Bone marrow (tissue), 2 donors: ENCODE measurements around the gene GLT6D1.
"Not testable (repeated sequence)": the region's sequence is repeated elsewhere in the genome, so short reads cannot be mapped to it uniquely, and the experiment has no call there.

ENCODE experiments used
- DNase-seq, 2 donors: peaks; one replicate each; lab custom pipeline; 2025; lab: John Stamatoyannopoulos, UW

The GLT6D1 gene

GRCh38 chr9:135664801-135665794 lies 25.8 kb upstream of the GLT6D1 start:
- no peak for DNase-seq

DNA sequence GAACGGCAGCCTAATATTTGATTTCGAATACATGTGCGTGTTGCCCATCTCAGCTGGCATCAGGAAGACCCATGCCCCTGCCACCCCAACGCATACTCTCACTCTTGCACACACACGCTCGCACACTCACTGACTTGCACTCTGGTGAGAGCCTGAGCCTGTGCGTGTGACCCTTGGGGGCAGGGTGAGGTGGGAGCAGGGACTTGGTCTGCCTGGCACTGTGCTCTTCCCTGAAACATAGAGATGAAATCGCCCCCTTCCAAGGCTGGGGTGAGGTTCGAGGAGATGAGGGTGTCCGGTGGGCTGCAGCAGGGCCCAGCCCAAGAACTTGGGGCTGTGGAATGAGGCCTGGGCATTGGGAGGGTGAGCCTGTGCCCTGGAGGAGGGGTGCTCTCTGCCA lies 24.9 kb upstream of the GLT6D1 start:
- no peak for DNase-seq

DNA sequence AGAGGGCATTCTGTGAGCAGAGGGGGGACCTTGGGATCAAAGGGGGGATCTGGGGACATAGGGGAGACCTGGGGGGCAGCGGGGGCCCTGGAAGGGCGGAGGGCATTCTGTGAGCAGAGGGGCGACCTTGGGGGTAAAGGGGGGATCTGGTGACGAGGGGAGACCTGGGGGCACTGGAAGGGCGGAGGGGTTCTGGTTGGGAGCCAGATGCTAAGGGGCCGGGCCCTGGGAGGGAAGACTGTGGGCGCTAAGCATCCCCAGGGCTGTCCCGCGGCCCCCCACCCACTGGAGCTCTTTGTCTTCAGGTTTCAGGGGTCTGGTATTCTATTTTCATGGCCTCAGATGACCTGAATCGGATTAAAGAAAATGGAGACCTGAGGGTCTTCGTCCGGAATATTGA lies 24.5 kb upstream of the GLT6D1 start:
- no peak for DNase-seq

DNA sequence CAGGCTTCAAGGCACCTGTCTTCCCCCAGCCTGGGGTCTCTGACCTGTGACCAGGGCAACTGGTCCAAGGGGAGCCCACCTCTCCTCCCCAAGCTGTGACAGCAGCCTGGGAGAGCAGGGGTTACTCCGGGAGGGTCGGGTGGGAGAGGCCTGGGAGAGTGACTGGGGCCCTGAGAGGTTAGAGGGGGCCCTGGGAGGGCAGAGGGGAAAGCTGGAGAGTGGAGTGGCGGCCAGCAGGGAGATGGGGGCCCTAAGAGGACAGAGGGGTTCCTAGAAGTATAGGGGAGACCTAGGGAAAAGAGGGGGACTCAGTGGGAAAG lies 24.1 kb upstream of the GLT6D1 start:
- DNase-seq: no peak

DNA sequence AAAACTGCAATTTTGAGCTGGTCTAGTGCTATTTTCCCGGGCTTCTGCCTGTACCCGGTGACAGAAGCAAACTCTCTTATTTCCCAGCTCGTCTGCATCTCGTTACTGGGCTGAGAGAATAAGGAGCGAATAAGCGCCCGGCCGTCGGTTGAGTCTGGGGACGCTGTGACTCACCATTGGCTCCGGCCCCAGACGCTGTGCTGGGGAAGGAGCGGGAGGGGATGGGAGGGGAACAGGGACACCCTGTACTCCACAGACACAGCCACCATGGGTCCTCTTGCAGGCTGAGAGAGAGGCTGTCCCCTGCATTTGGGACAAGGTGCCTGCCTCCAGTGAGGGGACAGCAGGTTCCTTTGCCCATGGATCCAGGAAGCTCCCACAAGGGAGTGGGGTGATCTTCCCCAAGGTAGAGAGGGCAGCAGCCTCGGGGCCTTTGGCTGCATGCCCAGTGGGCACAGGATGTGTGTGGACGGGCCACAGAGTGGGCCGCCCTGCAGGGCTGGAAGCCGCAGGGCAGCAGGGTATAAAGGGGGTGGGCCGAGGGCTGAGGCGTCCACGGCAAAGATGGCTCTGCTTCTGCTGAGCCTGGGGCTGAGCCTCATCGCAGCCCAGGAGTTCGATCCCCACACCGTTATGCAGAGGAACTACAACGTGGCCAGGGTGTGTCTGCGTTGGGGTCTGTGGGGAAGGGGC lies 23.6 kb upstream of the GLT6D1 start, which contains the start of gene LCN9:
Gene LCN9 (plus strand): TSS at position 552 of the 693 bp plus-strand sequence. CDS start 13 bp downstream, at position 565.
- DNase-seq: no peak

DNA sequence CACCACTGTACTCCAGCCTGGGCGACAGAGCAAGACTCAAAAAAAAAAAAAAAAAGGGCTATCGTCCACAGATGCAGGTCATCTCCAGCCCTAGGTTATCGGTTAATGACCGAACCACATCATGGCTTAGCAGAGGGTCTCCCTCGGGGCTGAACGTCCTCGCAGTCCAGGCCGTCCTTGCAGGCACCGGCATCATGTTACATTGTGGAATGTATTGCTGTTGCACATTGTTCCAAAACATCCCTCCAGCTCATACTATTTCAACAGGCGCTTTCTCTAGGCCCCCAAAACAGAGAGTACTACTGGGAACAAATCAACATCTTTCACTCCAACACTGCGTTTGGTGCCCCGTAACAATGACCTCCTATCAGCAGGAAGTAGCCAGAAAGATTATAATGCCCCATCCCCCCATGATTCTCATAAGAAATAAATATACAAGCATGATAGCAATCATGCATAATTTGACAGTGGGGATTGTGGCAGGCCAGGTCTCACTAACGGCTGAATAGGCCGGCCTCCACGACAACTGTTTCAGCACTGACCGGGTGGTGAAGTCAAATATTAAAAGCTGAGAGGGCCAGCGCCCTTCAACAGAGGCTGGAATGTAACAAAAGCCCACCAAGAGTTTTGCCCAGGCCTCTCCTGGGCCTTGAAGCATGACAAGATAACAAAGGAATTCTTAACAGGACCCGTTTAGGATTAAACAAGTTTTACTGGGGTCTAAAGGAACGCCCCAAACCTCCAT lies 22.6 kb upstream of the GLT6D1 start:
- DNase-seq: no peak

DNA sequence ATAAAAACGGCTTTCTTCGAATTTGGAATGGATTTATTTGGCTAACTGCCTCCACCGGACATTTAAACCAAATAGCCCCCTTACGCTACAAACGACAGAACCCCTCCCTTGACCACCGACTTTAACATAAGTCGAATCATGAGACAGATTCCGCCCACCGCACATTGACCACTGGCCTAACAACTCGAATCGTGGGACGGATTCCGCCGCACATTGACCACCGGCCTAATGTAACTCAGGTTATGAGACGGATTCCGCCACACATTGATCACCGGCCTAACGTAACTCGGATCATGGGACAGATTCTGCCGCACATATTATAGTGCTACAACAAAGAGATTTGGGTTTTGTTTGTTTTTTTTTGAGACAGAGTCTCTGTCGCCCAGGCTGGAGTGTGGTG lies 21.1 kb upstream of the GLT6D1 start:
- DNase-seq: no peak

GRCh38 chr9:135659252-135659651 lies 19.9 kb upstream of the GLT6D1 start:
- DNase-seq: no peak

GRCh38 chr9:135657416-135657815 lies 18.1 kb upstream of the GLT6D1 start:
- DNase-seq: no peak

GRCh38 chr9:135655317-135655716 lies 16.0 kb upstream of the GLT6D1 start:
- DNase-seq: no peak

GRCh38 chr9:135650408-135650807 lies 11.1 kb upstream of the GLT6D1 start:
- DNase-seq: no peak

DNA sequence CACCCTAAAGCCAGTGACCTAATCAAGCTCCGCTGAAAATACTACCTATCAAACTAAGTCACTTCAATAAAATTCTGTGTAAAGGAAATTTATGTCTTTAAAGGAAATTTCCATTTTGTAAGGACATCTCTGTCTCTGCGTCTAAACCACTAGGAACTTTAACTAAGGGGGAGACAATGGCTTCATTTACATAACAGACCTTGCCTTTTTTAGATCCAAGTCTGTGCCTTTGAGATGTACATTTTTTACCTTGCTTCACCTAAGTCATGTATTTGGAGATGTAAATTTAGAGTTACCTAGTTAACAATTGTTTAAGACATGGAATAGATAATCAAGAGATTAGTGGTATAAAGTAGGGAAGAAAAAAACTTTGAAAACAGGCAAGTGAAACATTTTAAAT lies 10.2 kb upstream of the GLT6D1 start:
- no peak for DNase-seq

- no peak for DNase-seq
Observed at GRCh38 chr9:135648494-135649410, 9.4 kb upstream of the GLT6D1 start.

GRCh38 chr9:135647884-135648283 lies 8.5 kb upstream of the GLT6D1 start:
- DNase-seq: no peak

DNA sequence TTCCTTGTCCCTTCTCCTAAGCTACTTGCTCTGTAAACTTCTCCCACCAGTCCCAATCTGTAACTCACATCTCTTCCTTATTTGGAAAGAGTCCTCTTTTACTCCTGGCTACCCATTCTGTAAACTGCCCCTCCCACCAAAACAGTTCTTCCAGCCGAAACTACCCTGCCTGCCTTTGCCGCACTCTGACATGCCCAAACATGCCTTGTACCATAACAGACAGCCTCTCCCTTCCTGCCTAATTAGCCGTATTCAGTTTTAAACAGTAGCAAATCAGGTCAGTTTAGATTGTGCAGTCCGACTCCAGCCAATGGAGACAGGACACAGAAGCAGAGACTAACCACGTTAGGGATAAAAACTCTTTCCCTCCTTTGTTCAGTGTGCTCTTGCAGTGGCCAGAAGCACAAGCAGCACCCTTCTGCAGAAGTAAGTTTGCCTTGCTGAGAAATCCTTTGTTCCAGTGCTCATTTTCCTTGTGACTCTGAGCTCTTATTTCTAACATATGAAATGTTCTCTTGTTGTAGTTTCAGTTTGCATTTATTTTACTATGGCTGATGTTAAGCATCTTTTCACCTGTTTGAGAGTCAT lies 5.4 kb upstream of the GLT6D1 start:
- DNase-seq: no peak

GRCh38 chr9:135641745-135642144 lies 2.4 kb upstream of the GLT6D1 start:
- no peak for DNase-seq

GRCh38 chr9:135641047-135641446 lies 1.7 kb upstream of the GLT6D1 start:
- DNase-seq: no peak

- not testable (repeated sequence) for DNase-seq
Observed at GRCh38 chr9:135636930-135637530, 2.3 kb downstream of the GLT6D1 start.

GRCh38 chr9:135632841-135633240 lies 6.5 kb downstream of the GLT6D1 start:
- no peak for DNase-seq

GRCh38 chr9:135624282-135624681 lies 15.1 kb downstream of the GLT6D1 start:
- DNase-seq: no peak
